Adrenal gland (tissue), 12 donors: ENCODE measurements around the gene KRT15. TPM values are rescaled to one million over a fixed set of nuclear protein-coding genes. Genes with fewer than 3 reads are reported as not detected.
A peak's percentile ranks its signal among the peaks of the same experiment; 100 is the strongest.

ENCODE experiments used
- DNase-seq, 7 donors: peaks; one replicate each; pipeline ENCODE4 v3.0.0-alpha.2; 2019 to 2020
- H3K27ac ChIP-seq, 5 donors: fragments of 200-600 bp; sonication (generic) in 4 of 5; 1 replicate in 3 of 5; 2 replicates in 2 of 5; pipeline versions ENCODE4 v1.5.1 to v1.8.0; 2016 to 2020; ENCODE audit warnings: mild to moderate bottlenecking in 1 of 5
- H3K27me3 ChIP-seq: fragments of 200-600 bp; 2 replicates; pipeline ENCODE4 v1.8.0; 2021
- H3K36me3 ChIP-seq, 2 donors: fragments of 200-600 bp; replicated peaks in 1 of 2; 1 replicate in 1 of 2; 2 replicates in 1 of 2; pipeline versions ENCODE4 v1.5.1 to v1.8.0; 2018 to 2022
- H3K4me1 ChIP-seq, 2 donors: fragments of 200-600 bp; replicated peaks in 1 of 2; 1 replicate in 1 of 2; 2 replicates in 1 of 2; pipeline versions ENCODE4 v1.5.1 to v1.8.0; 2018 to 2021
- H3K4me3 ChIP-seq, 4 donors: fragments of 200-600 bp; sonication (generic) in 3 of 4; one replicate each; pipeline ENCODE4 v1.5.1; 2016 to 2018
- H3K9me3 ChIP-seq, 3 donors: fragments of 200-600 bp; sonication (generic) in 1 of 3; replicated peaks in 1 of 3; 1 replicate in 2 of 3; 2 replicates in 1 of 3; pipeline versions ENCODE4 v1.5.1 to v1.8.0; 2016 to 2021
- CTCF ChIP-seq, 6 experiments: fragments of 450-650 bp in 4 of 6; fragments of 200-600 bp in 2 of 6; sonication (generic) in 1 of 6; IDR thresholded peaks; 1 replicate in 5 of 6; 2 replicates in 1 of 6; pipeline versions ENCODE4 v1.5.1 to v1.8.0; 2016 to 2021; ENCODE audit warnings: antibody characterized with exemption in 6 of 6, mild to moderate bottlenecking in 2 of 6, moderate library complexity in 1 of 6
- POLR2A ChIP-seq, 2 donors: fragments of 450-650 bp; IDR thresholded peaks; one replicate each; pipeline ENCODE4 v1.6.1; 2017; ENCODE audit warnings: antibody characterized with exemption in 2 of 2, mild to moderate bottlenecking in 2 of 2, moderate library complexity in 1 of 2
- WGBS, 4 donors: extraction: QIAGEN DNeasy Blood & Tissue Kit in 2 of 4; methylation state at CpG; one replicate each; pipeline versions ENCODE4 v1.1.5 to v1.1.7; 2013 to 2017; 5-methylcytosine and 5-hydroxymethylcytosine counted together
- intact Hi-C, 2 donors: fragments of 100-400 bp; cut with DNase I; formaldehyde crosslinking; loops; one replicate each; pipeline versions ENCODE4 v1.14.1 to v1.15.0; 2022 to 2023
- polyA plus RNA-seq, 3 donors: library from polyadenylated mRNA; stranded (reverse); fragments of 200-250 nt in 2 of 3; fragments of 350-450 nt in 1 of 3; fragmentation: Illumina TruSeq in 1 of 3; extraction: RNeasy Lipid Tissue Mini Kit (QIAGEN cat#74804) in 1 of 3; gene quantifications; one replicate each; pipeline ENCODE4 v1.2.3, GENCODE V29; 2013 to 2014
- total RNA-seq, 9 donors: library from RNA; depleted of rRNA in 4 of 9; stranded (reverse); fragments of >200 nt in 4 of 9; fragments of 120-200 nt in 1 of 9; fragmentation: NEBNext Ultra II Directional in 1 of 9; extraction: Animal tissue kit (Norgen Biotek cat#: 25700) in 1 of 9; gene quantifications; one replicate each; pipeline versions ENCODE4 v1.1.0 to v1.2.4, GENCODE V29; 2013 to 2023
- donor health status: healthy with polysubstance abuse.
- donor health status: Bipolar disorder and iron deficiency.
- donor health status: DM: yes; HTN: yes; CAD: no.
- donor health status: DM: no; HTN: no; CAD: no.
- donor health status: DM: no; HTN: no; CAD: no.
- donor health status: DM: yes; HTN: yes; CAD: no.

Gene KRT15
- total and polyA plus RNA-seq, 12 donors, result 0.18 to 0.88 (median 0.44) TPM; not detected in 8

- intact Hi-C loops, result no loop called here
- no peaks in the 10 kb centered on the region for H3K36me3 ChIP-seq
- H3K4me1 ChIP-seq, result no peaks in the 10 kb centered on the region
- H3K27me3 ChIP-seq, result no peaks in the 10 kb centered on the region
- H3K9me3 ChIP-seq, result no peaks in the 10 kb centered on the region
- DNase-seq, result no peak
- H3K27ac ChIP-seq, result peak overlapping the region in 1 of 5 donors; percentile 26
- TF ChIP-seq CTCF (IDR thresholded peaks at IDR 0.05) (no peak), POLR2A (IDR thresholded peaks at IDR 0.05) (no peak)
- WGBS, 4 donors, result 77 to 97% (median 90%) methylated on average over 7 of the region's 7 CpGs
- H3K4me3 ChIP-seq, result no peak overlapping the region
These were observed 18.9 kb upstream of the KRT15 start for GRCh38 chr17:41537614-41537954.

DNA sequence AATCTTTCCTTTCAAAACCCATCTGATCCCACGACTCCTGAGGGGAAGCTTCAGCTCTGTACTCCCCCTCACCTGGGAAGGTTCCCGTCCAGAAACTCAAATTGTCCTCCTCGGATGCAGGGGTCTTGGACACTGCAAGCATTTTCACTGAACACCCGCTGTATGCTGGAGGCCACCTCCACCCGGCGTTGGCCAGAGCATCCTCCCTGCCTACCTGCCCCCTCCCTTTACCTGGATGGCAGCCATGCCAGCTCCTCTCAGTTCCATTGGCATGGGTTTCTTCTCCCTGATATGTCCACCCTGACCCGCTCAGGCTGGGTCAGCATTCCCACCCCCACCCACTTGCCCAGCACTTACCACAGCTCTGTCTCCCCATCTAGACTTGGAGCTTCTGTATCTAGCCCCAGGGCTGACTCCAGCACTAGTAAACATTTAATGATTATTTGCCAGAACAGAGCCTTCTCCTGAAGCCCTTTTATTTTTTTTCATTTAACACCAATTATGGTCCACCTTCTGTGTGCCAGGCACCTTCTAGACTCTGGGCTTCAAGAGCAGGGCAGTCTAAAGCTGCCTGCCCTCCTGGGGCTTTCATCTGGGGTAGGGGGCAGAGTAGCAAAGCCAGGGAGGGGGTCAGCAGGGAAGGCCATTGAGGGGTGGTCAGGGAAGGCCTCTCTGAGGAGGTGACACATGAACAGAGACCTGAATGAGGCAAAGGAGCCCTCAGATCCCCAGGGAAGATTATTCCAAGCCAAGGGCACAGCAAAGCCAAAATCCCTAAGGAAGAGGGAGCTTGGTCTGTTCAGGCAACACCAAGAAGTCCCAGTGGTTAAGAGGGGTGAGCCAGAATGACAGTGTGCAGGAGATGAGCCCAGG lies 18.3 kb upstream of the KRT15 start:
- Histone ChIP-seq H3K4me3 (no peak overlapping the region), H3K27ac (peak overlapping the region in 1 of 5 donors; percentile 26), H3K27me3 (no peaks in the 10 kb centered on the region), H3K36me3 (no peaks in the 10 kb centered on the region), H3K4me1 (no peaks in the 10 kb centered on the region), H3K9me3 (no peaks in the 10 kb centered on the region)
- 81 to 94% (median 85%) methylated on average over 7 of the region's 7 CpGs for WGBS, 4 donors
- no peak for DNase-seq
- TF ChIP-seq CTCF (IDR thresholded peaks at IDR 0.05) (no peak), POLR2A (IDR thresholded peaks at IDR 0.05) (no peak)
- intact Hi-C loops, result no loop called here

DNA sequence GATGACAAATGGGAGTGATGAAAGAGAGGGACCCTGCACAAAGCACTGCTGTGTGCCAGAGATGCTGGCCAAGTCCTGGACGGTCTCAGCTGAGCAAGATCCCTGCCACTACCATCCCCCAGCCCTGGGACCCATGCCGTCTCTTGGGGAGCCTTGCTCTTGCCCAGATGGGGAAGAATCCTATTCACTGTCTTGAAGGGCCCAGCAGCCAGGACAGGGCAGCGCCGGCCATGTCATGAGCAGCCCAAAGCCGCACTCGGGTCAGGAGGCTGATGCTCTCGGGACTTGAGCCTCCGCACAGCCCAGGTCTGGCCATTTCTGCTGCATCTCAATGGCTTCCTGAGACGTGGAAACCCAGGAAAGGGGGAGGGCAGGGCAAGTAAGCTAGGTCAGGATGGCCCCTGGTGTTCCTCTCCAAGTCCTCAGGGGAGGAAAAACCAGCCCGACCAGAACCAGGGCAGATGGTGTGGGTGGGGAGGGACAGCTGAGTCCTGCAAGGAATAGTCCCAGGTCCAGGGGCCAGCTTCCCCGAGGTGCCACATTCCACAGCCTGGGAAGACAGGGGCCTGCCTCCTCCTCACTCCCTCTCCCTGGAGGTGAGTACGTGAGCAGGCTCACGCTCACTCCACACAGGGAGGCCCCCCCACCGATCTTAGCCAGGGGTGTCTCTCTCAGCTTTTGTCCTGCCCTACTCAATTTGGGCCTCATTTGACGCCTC lies 17.2 kb upstream of the KRT15 start:
- Histone ChIP-seq H3K27ac (no peak overlapping the region), H3K27me3 (no peaks in the 10 kb centered on the region), H3K9me3 (no peaks in the 10 kb centered on the region), H3K36me3 (no peaks in the 10 kb centered on the region), H3K4me1 (peaks cover 0 to 2% of the 10 kb centered on the region in 2 donors), H3K4me3 (no peak overlapping the region)
- intact Hi-C loops, result no loop called here
- no peak for TF ChIP-seq POLR2A (IDR thresholded peaks at IDR 0.05)
- WGBS, 4 donors, result 51 to 72% (median 64%) methylated on average over 8 to 15 of the region's 15 CpGs
- no peak for DNase-seq

DNA sequence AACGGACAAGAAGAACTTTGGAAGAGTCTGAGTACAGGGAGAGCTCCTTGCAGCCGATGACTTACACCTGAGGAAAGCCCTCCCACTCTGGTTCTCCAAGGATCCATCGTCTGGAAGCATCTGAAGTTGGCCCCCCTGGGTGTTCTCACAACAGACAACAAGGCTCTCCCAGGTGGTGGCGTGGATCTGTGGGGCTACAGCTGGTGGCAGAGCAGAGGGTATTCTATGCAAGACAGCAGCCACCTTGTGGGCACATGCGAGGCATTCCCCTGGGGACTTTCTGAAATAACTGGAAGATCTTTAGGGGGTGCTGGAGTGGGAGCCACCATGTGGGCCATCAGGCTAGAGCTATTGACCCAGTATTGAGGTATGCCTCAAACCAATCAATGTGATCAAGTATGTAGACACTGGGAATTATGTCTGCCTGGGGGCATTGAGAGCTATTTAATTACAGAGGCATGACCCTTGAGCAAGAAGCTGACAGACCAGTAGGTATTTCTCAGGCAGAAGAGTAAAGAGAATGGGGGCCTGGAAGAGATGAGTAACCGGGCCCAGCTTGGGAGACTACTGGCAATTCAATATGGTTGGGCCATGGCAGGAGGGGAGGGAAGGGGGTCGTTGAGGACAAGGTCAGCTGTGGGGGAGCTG lies 16.3 kb upstream of the KRT15 start:
- intact Hi-C loops, result no loop called here
- H3K27me3 ChIP-seq, result no peaks in the 10 kb centered on the region
- DNase-seq, result no peak

More for the DNA sequence above, 16.3 kb upstream of the KRT15 start:
- H3K27ac ChIP-seq, result no peak overlapping the region
- TF ChIP-seq POLR2A (IDR thresholded peaks at IDR 0.05) (no peak), CTCF (IDR thresholded peaks at IDR 0.05) (no peak)
- H3K36me3 ChIP-seq, result no peaks in the 10 kb centered on the region
- H3K4me1 ChIP-seq, result peaks cover 5 to 11% of the 10 kb centered on the region in 2 donors
- H3K9me3 ChIP-seq, result no peaks in the 10 kb centered on the region
- H3K4me3 ChIP-seq, result no peak overlapping the region
- WGBS, 4 donors, result 65 to 79% (median 72%) methylated on average over 5 to 7 of the region's 7 CpGs
